GM18507 (cell line): ENCODE results near the gene LYPD1.

Experiments
- DNase-seq: peaks from one replicate; pipeline ENCODE4 v3.0.0; 2011; ENCODE audit warnings: low read depth; ENCODE audit not compliant: insufficient read length; ENCODE audit errors: extremely low spot score
- FAIRE-seq: peaks from 2 replicates; lab custom pipeline; 2011; peaks lifted over from hg19 to GRCh38; lab: Jason Lieb, UNC

Gene LYPD1

GRCh38 chr2:132668987-132669907 is 758 bp downstream of the LYPD1 start:
- DNase-seq (no peak), FAIRE-seq (no peak)

GRCh38 chr2:132668189-132668823 is 1.7 kb downstream of the LYPD1 start:
- FAIRE-seq (no peak), DNase-seq (no peak)

GRCh38 chr2:132667706-132668105 is 2.3 kb downstream of the LYPD1 start:
- DNase-seq = no peak
- FAIRE-seq = no peak

- FAIRE-seq (no peak), DNase-seq (no peak)
Observed at GRCh38 chr2:132665401-132666140, 4.4 kb downstream of the LYPD1 start.

GRCh38 chr2:132664096-132664495 is 5.9 kb downstream of the LYPD1 start:
- DNase-seq (no peak), FAIRE-seq (no peak)

- FAIRE-seq = no peak
Observed at GRCh38 chr2:132662732-132663131, 7.3 kb downstream of the LYPD1 start.

GRCh38 chr2:132659331-132659730 is 10.7 kb downstream of the LYPD1 start:
- FAIRE-seq = no peak
- DNase-seq = no peak

More at GRCh38 chr2:132662732-132663131, 7.3 kb downstream of the LYPD1 start:
- no peak for DNase-seq

GRCh38 chr2:132656266-132656975 is 13.6 kb downstream of the LYPD1 start:
- FAIRE-seq = no peak
- DNase-seq = no peak

- DNase-seq = no peak
- no peak for FAIRE-seq
Observed at GRCh38 chr2:132654968-132655367, 15.0 kb downstream of the LYPD1 start.

GRCh38 chr2:132654335-132654734 is 15.7 kb downstream of the LYPD1 start:
- DNase-seq = no peak
- FAIRE-seq = no peak

- DNase-seq = no peak
- no peak for FAIRE-seq
Observed at GRCh38 chr2:132652474-132652873, 17.5 kb downstream of the LYPD1 start.

- DNase-seq (no peak), FAIRE-seq (no peak)
Observed at GRCh38 chr2:132651115-132652045, 18.6 kb downstream of the LYPD1 start.

GRCh38 chr2:132646540-132647108 is 23.4 kb downstream of the LYPD1 start:
- DNase-seq = no peak
- FAIRE-seq = no peak

- DNase-seq (no peak), FAIRE-seq (peak; percentile 5)
Observed at GRCh38 chr2:132645722-132646539, 24.1 kb downstream of the LYPD1 start.

GRCh38 chr2:132645176-132645575 is 24.8 kb downstream of the LYPD1 start:
- DNase-seq (no peak), FAIRE-seq (no peak)

GRCh38 chr2:132642415-132642814 is 27.6 kb downstream of the LYPD1 start:
- no peak for FAIRE-seq
- no peak for DNase-seq

- FAIRE-seq = no peak
Observed at GRCh38 chr2:132641819-132642218, 28.2 kb downstream of the LYPD1 start.

More at GRCh38 chr2:132641819-132642218, 28.2 kb downstream of the LYPD1 start:
- DNase-seq = no peak
